Activated effector memory CD4-positive, alpha-beta T cell treated with Interleukin-2 at 50 U/mL for 16 hours (primary cell): ENCODE results near the gene RPS6KA4.

Experiments used
- DNase-seq: peaks from one replicate; pipeline ENCODE4 v3.0.0-alpha.2; 2020

RPS6KA4 gene

GRCh38 chr11:64327993-64328392 is 31.0 kb upstream of the RPS6KA4 start:
- DNase-seq = no peak

DNA sequence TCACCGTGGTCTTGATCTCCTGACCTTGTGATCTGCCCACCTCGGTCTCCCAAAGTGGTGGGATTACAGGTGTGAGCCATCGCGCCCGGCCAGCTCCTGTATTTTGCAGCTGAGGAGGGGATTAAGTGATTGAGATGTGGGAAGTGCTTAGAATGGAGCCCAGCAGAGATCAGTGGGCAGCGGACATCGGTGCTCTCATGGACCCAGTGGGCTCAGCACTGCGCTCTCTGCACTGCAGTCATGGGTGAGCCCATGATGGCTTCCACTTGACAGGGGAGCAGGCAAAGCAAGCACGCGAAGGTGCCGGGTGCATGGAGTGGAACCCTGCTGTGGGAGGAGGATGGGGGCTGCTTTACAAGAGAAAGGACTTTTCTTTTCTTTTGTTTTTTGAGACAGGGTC is 28.1 kb upstream of the RPS6KA4 start:
- no peak for DNase-seq

GRCh38 chr11:64331569-64332371 is 27.2 kb upstream of the RPS6KA4 start:
- peak; percentile 49 for DNase-seq

DNA sequence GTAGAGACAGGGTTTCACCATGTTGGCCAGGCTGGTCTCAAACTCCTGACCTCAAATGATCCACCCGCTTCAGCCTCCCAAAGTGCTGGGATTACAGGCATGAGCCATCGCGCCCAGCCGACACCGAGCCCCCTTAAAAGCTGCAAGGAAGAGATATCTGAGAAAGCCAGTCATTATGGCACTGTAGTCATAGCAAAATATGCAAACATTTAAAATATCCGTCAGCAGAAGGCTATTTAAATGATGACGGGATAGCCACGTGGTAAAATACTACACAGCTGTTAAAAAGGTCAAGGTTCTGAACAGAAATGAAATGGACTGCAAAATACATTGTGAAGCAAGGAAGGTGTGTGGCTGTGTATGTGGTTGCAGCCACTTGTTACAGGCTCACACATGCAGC is 25.4 kb upstream of the RPS6KA4 start:
- no peak for DNase-seq

DNA sequence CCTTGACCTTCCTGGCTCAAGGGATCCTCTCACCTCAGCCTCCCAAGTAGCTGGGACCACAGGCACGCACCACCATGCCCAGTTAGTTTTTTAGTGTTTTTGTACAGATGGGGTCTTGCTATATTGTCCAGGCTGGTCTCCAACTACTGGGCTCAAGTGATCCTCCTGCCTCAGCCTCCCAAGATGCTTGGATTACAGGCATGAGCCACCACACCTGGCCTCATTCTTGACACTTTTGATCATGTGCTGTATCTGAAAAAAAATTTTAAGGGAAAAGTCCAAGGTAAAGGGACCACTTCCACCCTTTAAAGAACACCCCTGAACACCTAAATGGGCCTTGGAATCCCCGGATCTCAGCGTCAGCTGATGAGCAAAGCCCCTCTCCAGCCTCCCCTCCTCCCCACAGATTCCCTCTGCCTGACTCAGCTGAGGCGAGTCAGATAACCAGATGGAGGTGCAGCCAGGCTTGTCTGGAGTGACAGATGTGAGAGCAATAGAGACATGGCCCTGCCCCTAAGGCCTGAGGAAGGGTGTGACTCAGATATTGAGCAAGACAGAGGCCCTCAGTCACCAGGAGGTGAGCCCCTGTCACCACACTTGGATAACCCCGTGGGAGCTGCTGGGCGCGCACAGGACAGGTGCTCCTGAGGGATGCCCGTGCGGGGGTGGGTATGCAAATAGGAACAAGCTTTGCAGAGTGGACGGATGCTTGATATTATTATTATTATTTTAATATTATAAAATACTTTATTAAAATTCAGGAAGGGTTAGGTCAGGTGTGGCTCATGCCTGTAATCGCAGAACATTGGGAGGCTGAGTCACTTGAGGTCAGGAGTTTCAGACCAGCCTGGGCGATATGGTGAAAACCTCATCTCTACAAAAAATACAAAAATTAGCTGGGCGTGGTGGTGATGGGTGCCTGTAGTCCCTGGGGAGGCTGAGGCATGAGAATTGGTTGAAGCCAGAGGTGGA is 23.9 kb upstream of the RPS6KA4 start:
- no peak for DNase-seq

GRCh38 chr11:64337538-64338249 is 21.3 kb upstream of the RPS6KA4 start:
- no peak for DNase-seq

GRCh38 chr11:64338716-64339115 is 20.2 kb upstream of the RPS6KA4 start:
- no peak for DNase-seq

DNA sequence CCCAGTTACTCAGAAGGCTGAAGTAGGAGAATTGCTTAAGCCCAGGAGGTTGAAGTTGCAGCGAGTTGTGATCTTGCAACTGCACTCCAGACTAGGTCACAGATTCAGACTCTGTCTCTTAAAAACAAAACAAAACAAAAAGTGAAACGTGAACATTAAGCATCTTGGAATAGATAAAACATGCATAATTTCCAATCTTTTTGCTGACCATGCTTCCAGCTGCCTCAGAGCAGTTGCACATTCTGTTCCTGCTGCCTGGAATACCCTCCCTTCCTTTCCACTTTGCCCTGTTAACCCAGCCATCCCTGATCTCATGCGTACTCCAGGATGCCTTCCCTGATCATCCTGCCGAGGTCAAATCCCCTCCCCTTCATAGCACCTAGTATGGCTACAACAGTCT is 19.7 kb upstream of the RPS6KA4 start:
- no peak for DNase-seq

GRCh38 chr11:64339754-64340408 is 19.1 kb upstream of the RPS6KA4 start, which contains the start of gene CCDC88B:
Gene CCDC88B (plus strand): TSS chr11:64340204. CDS start chr11:64340267, 63 bp downstream.
- DNase-seq = peak; percentile 84

DNA sequence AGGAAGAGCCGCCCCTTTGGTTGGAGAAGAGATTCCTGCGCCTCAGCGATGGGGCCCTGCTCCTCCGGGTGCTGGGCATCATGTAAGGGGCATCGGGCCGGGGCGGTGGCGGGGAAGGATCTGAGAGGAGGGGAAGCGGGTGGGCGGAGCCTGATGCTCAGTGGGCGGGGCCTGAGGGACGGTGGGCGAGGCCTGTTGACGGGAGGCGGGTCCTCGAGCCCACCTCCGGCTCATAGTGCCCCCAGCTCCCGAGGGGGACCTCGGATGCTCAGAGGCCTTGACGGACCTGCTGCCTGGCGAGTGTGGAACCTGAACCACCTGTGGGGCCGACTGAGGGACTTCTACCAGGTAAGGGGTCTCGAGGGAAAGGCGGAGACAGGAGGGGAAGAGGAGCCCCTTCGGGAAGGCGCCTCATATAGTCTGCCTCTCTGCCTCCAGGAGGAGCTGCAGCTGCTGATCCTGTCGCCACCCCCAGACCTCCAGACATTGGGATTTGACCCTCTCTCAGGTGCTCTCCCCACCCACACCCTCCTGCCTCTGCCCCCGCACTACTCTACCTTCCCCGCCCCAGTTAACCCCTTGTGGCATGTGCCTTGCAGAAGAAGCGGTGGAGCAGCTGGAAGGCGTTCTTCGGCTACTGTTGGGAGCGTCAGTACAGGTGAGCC is 18.2 kb upstream of the RPS6KA4 start:
- DNase-seq = peak; percentile 58

GRCh38 chr11:64341429-64341828 is 17.5 kb upstream of the RPS6KA4 start:
- no peak for DNase-seq

DNA sequence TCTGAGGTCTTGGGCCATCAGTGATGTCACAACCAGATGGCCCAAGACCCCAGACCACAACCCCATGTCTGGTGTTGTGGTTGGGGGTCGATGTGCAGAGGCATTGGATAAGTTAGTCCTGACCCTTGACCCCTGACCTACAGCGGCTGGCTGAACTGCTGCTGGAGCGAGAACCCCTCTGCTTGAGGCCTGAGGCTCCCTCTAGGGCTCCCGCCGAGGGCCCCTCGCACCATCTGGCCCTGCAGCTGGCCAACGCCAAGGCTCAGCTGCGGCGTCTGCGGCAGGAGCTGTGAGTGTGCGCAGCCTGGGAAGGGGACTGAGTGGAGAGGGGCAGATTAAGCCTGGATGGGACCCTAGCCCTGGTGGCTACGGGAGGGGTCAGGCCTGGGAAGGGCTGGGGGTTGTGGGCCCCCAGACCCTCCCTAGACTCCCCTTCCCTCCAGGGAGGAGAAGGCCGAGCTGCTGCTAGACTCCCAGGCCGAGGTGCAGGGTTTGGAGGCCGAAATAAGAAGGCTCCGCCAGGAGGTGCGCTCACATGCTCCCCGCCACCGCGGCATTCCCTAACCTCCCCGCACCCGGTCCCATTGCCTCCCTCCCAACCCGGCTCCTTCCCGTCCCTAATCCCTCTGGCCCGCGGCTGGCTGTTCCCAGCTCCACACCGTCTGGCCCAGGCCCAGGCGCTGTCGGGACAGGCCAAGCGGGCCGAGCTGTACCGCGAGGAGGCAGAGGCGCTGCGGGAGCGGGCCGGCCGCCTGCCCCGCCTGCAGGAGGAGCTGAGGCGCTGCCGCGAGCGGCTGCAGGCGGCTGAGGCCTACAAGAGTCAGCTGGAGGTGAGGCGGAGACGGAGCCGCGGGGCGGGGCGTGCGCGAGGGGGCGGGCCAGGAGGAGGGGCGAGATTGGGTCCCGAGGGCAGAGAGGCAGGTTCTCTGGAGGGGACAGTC is 16.8 kb upstream of the RPS6KA4 start:
- DNase-seq = peak; percentile 84

- no peak for DNase-seq
These were observed 15.9 kb upstream of the RPS6KA4 start for GRCh38 chr11:64342869-64343745.

GRCh38 chr11:64343767-64344559 is 15.0 kb upstream of the RPS6KA4 start:
- DNase-seq = no peak

GRCh38 chr11:64344787-64345186 is 14.2 kb upstream of the RPS6KA4 start:
- DNase-seq = no peak

- DNase-seq = no peak
These were observed 11.6 kb upstream of the RPS6KA4 start for GRCh38 chr11:64347193-64347867.

DNA sequence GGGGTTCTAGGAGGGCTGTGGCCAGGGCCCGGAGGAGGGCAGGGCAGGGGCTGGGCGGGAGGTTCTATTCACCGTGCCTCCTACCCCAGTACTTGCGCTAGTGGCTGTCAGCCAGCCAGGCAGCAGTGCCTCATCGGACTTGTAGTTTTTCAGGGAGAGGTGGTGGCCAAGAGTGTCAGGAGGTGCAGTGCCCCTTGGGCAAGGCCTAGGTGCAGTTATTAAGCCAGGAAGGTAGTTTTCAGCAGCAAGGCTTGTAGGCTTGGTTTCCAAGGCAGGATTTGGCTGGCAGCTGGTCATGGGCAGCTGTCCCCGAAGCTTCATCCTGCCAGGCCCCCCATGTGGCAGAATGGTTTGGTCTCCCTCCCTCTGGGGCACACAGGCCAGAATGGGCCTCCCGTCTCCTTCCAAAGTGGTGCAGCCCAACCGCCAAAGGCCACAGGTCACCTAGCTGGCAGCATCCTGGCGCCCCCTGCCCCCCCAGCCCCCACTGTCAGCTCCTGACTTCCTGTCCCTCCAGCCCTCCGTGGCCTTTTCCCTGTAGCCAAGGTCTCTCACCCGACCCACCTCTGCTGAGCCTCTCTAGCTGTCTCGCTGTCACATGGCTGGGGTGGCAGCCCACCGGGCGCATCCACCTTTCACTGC is 10.5 kb upstream of the RPS6KA4 start:
- no peak for DNase-seq

GRCh38 chr11:64349025-64349387 is 10.0 kb upstream of the RPS6KA4 start:
- no peak for DNase-seq
